22Rv1 (cell line): ENCODE measurements around the gene GARIN3.

Experiments
- H3K27ac ChIP-seq: fragments of 450-650 bp; 2 replicates; pipeline ENCODE4 v1.5.1; 2017
- CTCF ChIP-seq: fragments of 450-650 bp; IDR thresholded peaks from 2 replicates; pipeline ENCODE4 v1.5.1; 2017; ENCODE audit warnings: mild to moderate bottlenecking
- ZFX ChIP-seq: fragments of 450-650 bp; IDR thresholded peaks from 2 replicates; pipeline ENCODE4 v1.6.1; 2017; ENCODE audit warnings: antibody characterized with exemption, borderline replicate concordance

Gene GARIN3

GRCh38 chr5:157168286-157168685 is 2.2 kb upstream of the GARIN3 start:
- no peak for TF ChIP-seq CTCF
- TF ChIP-seq ZFX: no peak

DNA sequence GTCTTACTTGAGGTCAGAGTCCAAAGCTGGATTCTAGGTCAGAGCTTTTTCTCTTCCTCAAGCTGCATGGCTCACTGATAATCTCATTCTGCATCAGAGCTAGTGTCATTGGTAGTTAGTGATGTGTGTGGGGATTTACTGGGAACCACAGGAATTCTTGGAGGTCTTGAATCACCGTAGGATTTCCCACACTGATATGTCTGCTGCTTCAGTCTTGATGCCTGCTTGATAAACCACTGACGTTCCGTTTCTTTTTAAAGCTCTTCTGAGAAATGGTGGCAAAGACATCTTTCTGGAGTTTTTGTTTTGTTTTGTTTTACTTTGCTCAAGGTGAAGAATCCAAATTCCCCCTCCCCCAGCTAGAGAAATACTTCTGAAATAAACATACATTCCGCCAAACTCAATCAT is 1.2 kb upstream of the GARIN3 start:
- no peak overlapping the region for H3K27ac ChIP-seq

More at GRCh38 chr5:157168286-157168685, 2.2 kb upstream of the GARIN3 start:
- H3K27ac ChIP-seq: no peak overlapping the region

DNA sequence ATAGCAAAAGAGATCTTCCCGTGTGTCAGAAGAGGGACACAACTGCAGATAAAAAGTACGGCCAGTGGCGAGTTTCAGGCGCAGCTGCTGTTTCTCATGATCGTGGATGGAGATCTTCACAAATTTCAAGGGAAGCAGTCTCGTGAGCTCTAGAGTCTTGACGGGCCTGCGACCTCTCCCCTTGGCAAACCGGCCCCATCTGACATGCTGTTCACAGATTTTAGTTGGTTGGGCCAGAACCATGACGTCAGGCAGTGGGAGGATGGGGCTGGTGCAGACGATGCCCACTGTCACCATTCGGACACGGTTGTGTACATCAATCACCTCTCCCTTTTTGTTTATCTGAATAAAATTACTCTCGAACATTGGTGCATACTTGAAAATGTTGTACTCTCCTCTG is 396 bp downstream of the GARIN3 start:
- no peak for TF ChIP-seq CTCF
- no peak for TF ChIP-seq ZFX
- H3K27ac ChIP-seq: no peak overlapping the region

More for the DNA sequence above, 1.2 kb upstream of the GARIN3 start:
- no peak for TF ChIP-seq CTCF
- TF ChIP-seq ZFX: no peak

- H3K27ac ChIP-seq: no peak overlapping the region
- TF ChIP-seq ZFX: no peak
- TF ChIP-seq CTCF: no peak
Measured at GRCh38 chr5:157165261-157165660, 803 bp downstream of the GARIN3 start.

DNA sequence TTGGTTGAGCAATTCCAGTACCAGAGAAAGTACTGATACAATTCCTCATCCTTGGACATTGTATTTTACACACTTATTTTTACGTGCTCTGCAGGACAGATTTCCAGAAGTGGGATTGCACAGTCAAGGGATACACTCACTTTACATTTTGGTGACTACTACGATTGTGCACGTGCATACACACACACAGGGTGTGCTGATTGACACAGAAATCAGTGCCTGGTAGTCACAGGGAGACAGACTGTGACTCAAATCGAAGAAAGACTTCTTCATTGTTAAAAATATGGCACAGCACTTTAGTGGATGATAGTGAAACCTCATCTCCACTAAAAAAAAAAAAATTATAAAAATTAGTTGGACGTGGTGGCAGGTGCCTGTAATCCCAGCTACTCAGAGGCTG is 1.5 kb downstream of the GARIN3 start:
- TF ChIP-seq CTCF: no peak
- no peak for TF ChIP-seq ZFX
- no peak overlapping the region for H3K27ac ChIP-seq

DNA sequence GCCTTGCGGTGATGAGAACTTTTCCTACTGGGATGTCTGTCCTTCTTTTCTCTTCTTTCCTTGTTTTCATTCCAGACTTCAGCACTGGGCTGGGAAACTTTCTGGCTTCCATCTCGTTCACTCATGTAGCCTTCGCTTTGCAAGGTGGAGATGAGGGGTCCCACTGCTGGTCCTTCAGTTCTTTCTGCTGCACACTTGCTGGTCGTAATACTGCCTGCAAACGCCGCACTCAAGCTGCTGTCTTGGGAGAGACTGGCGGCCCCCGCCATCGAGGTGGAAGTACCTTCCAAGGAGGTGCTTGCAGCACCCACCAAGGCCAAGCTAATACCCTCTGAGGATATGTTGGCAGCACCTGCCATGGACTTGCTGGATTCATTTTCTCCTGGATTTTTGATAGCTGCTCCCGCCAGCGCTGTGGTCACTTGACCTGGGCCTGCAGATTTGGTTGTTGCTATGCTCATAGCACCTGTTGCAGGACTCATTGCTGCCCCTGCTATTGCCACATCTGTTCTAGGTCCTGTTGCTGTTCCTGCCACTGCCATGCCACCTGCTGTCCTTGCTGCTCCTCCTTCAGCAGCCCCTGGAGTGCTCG is 3.0 kb downstream of the GARIN3 start:
- no peak overlapping the region for H3K27ac ChIP-seq
- TF ChIP-seq ZFX (no peak), CTCF (no peak)

DNA sequence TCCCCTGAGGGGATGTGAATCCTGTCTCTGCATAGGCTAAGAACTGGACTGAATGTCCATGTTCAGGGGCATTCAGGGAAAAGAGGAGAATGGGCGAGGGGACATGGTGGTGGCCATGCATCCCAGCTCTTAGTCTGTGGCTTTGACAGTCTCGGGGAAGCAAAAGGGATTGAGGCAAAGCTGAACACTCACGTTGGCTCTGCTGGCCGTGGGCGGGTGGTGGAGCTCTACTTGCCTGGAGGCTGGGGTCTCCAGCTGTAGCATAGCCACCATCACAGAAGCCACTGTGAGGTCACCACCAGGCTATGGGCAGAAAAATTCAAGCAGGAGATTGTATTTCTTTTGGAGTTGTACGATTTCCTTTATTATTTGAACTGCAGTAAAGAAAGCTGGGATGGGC is 4.1 kb downstream of the GARIN3 start:
- TF ChIP-seq ZFX (no peak), CTCF (no peak)
- no peak overlapping the region for H3K27ac ChIP-seq
